Choroid plexus epithelial cell (primary cell): Measurements from ENCODE around the gene ZC3H7B.

ENCODE experiments used
- DNase-seq: peaks from one replicate; pipeline ENCODE4 v3.0.0-alpha.2; 2010; ENCODE audit warnings: low read depth
- H3K4me3 ChIP-seq: 2 replicates; pipeline ENCODE4 v1.5.1; 2011; ENCODE audit warnings: low read depth, mild to moderate bottlenecking, control low read depth, low read length, moderate library complexity
- TF ChIP-seq, protein P1 (sequence below): conservative IDR thresholded peaks from 2 replicates; pipeline ENCODE4 v1.5.1; 2011; ENCODE audit warnings: low read depth, mild to moderate bottlenecking, control low read depth, inconsistent platforms, low read length, moderate library complexity

ZC3H7B gene

DNA sequence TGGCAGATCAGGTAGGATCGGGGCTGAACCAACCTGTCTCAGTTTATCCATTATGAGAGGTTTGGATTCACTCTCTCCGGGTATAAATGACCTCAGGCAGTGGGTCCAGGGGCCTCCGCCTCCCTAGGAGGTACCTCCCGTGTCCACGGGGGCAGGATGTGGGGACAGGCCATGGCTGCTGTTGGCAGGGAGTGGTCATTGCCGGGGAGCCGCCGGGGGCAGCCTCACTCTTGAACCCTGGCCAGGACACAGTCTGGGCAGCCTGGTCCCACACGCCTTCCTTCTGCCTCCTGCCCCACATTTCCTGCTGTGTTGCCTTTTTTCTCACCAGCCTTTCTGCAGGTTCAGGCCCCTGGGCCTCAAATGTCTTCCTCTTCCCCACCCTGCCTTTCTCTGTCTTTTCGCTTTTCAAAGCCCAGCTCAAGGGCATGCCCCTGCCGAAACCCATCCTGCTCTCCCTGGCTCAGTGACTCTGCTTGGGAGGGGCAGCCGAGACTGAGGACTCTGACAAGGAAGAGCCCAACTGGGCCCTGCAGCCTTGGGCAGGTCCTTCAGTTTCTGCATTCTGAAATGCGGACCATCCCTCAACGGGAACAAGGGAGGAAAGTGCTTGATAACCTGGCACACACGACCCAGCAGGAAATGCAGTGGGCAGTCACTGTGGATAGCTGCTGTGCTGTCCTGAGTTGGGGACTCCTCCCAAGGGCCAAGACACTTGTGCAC lies 31.1 kb downstream of the ZC3H7B start:
- DNase-seq = no peak
- no peak overlapping the region for H3K4me3 ChIP-seq
- TF ChIP-seq, protein P1, sequence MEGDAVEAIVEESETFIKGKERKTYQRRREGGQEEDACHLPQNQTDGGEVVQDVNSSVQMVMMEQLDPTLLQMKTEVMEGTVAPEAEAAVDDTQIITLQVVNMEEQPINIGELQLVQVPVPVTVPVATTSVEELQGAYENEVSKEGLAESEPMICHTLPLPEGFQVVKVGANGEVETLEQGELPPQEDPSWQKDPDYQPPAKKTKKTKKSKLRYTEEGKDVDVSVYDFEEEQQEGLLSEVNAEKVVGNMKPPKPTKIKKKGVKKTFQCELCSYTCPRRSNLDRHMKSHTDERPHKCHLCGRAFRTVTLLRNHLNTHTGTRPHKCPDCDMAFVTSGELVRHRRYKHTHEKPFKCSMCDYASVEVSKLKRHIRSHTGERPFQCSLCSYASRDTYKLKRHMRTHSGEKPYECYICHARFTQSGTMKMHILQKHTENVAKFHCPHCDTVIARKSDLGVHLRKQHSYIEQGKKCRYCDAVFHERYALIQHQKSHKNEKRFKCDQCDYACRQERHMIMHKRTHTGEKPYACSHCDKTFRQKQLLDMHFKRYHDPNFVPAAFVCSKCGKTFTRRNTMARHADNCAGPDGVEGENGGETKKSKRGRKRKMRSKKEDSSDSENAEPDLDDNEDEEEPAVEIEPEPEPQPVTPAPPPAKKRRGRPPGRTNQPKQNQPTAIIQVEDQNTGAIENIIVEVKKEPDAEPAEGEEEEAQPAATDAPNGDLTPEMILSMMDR = no peak

DNA sequence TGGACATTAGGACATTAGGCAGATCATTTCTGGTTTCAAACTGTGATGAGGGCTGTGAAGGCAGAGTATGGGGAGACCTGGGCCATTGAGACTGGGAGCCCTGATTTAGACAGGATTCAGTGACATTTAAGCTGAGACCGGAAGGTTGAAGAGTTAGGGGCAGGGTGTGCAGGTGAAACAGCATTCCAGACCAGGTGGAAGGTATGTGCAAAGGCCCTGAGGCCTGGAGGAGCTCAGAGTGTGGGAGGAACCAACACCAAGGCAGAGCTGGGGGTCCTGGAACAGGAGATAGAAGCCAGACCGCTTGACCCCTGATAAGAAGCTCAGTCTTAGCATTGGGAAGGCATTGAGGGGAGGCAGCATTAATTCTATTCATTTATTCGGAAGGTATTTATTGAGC lies 32.5 kb downstream of the ZC3H7B start:
- TF ChIP-seq, protein P1 = no peak
- no peak for DNase-seq
- H3K4me3 ChIP-seq = no peak overlapping the region

DNA sequence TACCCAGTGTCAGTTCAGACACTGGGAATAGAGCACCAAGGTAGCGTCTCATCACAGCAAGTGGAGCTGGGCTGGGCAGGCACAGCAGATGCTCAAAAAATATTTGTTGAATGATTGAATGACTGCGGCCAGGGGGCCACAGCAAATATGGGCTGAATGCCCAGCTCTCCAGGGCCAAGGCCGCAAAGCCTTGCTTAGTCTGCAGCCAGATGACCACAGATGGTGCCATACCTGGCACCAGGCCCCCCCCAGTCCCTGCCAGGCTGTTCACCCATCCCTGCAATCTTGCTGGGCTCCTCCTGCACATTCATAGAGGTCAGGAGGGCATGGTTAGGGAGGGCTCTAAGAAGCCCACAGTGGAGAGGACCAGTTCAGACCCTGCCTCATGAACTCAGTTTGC lies 32.9 kb downstream of the ZC3H7B start:
- TF ChIP-seq, protein P1 = no peak
- no peak for DNase-seq
- no peak overlapping the region for H3K4me3 ChIP-seq

DNA sequence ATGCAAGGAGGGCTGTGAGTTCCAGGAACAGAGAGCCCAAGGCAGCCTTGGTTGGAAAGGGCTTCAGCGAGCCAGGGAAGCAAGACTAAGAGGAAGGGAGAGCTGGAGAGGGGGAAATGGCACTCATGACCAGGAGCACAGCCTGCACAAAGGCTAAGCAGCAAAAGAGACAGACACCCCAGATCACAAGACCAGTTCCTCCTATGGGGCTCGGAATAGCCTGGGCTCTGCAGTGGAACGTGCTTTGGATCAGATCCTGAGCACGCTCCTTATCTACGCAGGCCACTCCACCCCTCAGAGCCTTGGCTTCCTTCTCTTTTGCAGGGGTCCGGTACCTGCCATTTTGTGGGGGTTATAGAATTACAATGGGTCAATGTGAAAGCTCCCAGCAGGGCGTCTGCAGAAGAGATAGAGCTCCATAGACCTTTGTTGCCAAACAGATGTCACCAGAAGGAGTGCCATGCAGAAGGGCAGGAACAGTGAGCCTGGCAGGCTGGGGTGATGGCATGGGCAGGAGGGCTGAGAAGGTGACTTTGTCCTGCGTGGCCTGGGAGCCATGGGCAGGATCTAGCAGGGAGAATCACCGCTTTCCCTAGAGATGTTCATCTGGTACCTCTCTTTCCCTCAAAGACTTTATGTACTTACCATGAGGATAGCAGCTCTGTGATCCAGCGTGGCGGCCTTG lies 33.8 kb downstream of the ZC3H7B start:
- DNase-seq = no peak
- TF ChIP-seq, protein P1 = no peak
- no peak overlapping the region for H3K4me3 ChIP-seq

DNA sequence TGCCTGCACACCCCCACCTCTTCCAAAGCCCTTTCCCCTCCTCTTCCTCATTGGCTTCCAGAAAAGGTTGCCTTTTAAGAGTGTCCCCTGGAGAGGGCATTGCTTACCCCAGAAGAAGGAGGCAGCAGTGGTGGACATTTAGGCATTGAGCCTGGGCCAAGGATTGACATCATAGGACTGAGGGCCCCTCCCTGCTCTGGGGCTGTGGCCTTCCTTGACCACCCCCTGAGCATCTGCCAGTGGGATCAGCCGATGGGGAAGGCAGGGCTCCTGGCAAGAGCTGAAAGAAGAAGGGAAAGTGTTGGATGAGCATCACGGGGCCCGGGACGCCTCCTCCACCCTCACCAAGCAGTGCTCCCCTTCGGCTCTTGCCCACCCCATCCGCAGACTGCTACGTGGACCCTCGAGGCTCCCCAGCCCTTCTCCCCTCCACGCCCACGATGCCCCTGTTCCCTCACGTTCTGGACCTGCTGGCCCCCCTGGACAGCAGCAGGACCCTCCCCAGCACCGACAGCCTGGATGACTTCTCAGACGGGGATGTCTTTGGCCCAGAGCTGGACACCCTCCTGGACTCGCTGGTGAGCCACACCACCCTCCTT lies 37.4 kb downstream of the ZC3H7B start:
- TF ChIP-seq, protein P1 = no peak
- no peak for DNase-seq
- H3K4me3 ChIP-seq = no peak overlapping the region

DNA sequence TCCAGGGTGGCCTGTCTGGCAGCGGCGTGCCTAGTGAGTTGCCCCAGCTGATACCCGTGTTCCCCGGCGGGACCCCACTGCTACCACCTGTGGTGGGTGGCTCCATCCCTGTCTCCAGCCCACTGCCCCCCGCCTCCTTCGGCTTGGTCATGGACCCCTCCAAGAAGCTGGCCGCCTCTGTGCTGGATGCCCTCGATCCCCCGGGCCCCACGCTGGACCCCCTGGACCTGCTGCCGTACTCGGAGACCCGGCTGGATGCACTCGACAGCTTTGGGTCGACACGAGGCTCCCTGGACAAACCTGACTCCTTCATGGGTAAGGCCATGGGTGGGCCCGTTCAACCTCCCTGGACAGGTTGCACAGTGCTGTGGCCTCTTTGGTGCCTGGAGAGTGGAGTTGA lies 38.5 kb downstream of the ZC3H7B start:
- DNase-seq = no peak

More for the DNA sequence above, 38.5 kb downstream of the ZC3H7B start:
- TF ChIP-seq, protein P1 = no peak
- H3K4me3 ChIP-seq = no peak overlapping the region
